Fibroblast of lung (primary cell): ENCODE data around the gene YIF1B. TPM values are rescaled to one million over a fixed set of nuclear protein-coding genes. Genes with fewer than 3 reads are reported as not detected.
A peak's percentile ranks its signal among the peaks of the same experiment; 100 is the strongest.

Experiments
- DNase-seq, 2 donors: peaks; one replicate each; pipeline versions ENCODE4 v3.0.0 to v3.0.0-alpha.2; 2010; ENCODE audit warnings: low read depth in 2 of 2
- H2AFZ ChIP-seq: 2 replicates; pipeline ENCODE4 v1.5.1; 2012; ENCODE audit warnings: low read length, control low read depth, inconsistent platforms
- H3K27ac ChIP-seq: 2 replicates; pipeline ENCODE4 v1.5.1; 2011; ENCODE audit warnings: low read length, control low read depth; ENCODE audit not compliant: insufficient read depth
- H3K27me3 ChIP-seq: 2 replicates; pipeline ENCODE4 v1.5.1; 2011; ENCODE audit warnings: mild to moderate bottlenecking, low read length; ENCODE audit not compliant: control insufficient read depth, insufficient read depth
- H3K36me3 ChIP-seq: 2 replicates; pipeline ENCODE4 v1.5.1; 2011; ENCODE audit warnings: low read length; ENCODE audit not compliant: control insufficient read depth, insufficient read depth
- H3K4me1 ChIP-seq: 2 replicates; pipeline ENCODE4 v1.5.1; 2011; ENCODE audit warnings: low read length; ENCODE audit not compliant: control insufficient read depth, insufficient read depth; ENCODE audit errors: extremely low read depth
- H3K4me2 ChIP-seq: 2 replicates; pipeline ENCODE4 v1.5.1; 2011; ENCODE audit warnings: low read length, control low read depth; ENCODE audit not compliant: insufficient read depth; ENCODE audit errors: extremely low read depth
- H3K4me3 ChIP-seq, 4 experiments: fragments of 200-600 bp in 1 of 4; sonication (generic) in 1 of 4; replicated peaks in 1 of 4; 2 replicates each; pipeline ENCODE4 v1.5.1; 2011 to 2016; ENCODE audit warnings: low read length in 4 of 4, low read depth in 3 of 4, mild to moderate bottlenecking in 3 of 4, control low read depth in 2 of 4, inconsistent platforms in 1 of 4, mixed read lengths in 1 of 4; ENCODE audit not compliant: insufficient read depth in 1 of 4; ENCODE audit errors: control extremely low read depth in 1 of 4
- H3K79me2 ChIP-seq: 2 replicates; pipeline ENCODE4 v1.5.1; 2012; ENCODE audit warnings: mild to moderate bottlenecking, low read length, inconsistent platforms; ENCODE audit not compliant: control insufficient read depth, insufficient read depth
- H3K9ac ChIP-seq: 2 replicates; pipeline ENCODE4 v1.5.1; 2011; ENCODE audit warnings: mild to moderate bottlenecking, low read length, control low read depth; ENCODE audit not compliant: insufficient read depth
- H3K9me3 ChIP-seq: 2 replicates; pipeline ENCODE4 v1.5.1; 2012; ENCODE audit warnings: low read depth, low read length; ENCODE audit not compliant: control insufficient read depth, insufficient read depth
- H4K20me1 ChIP-seq: 2 replicates; pipeline ENCODE4 v1.5.1; 2011; ENCODE audit warnings: low read length; ENCODE audit not compliant: control insufficient read depth, insufficient read depth; ENCODE audit errors: extremely low read depth
- EZH2 ChIP-seq: IDR thresholded peaks from 2 replicates; pipeline ENCODE4 v1.5.1; 2012; ENCODE audit warnings: low read length, control low read depth, mild to moderate bottlenecking; ENCODE audit errors: missing control alignments
- polyA plus RNA-seq, 2 donors: library from polyadenylated mRNA; depleted of rRNA in 1 of 2; stranded (reverse) in 1 of 2; unstranded in 1 of 2; fragments of >200 nt; gene quantifications; 2 replicates each; pipeline ENCODE4 v1.2.1, GENCODE V29; 2011 to 2012; ENCODE audit warnings: missing spikeins in 1 of 2
- total RNA-seq: library from RNA; depleted of rRNA; stranded (reverse); fragments of >200 nt; gene quantifications from 2 replicates; pipeline ENCODE4 v1.2.1, GENCODE V29; 2014
- TF ChIP-seq, protein P1 (sequence below), 2 donors: IDR thresholded peaks in 1 of 2; conservative IDR thresholded peaks in 1 of 2; 1 replicate in 1 of 2; 2 replicates in 1 of 2; pipeline ENCODE4 v1.5.1; 2011 to 2012; ENCODE audit warnings: low read length in 2 of 2, control low read depth in 1 of 2, inconsistent platforms in 1 of 2, low read depth in 1 of 2, mild to moderate bottlenecking in 1 of 2

YIF1B gene
- total and polyA plus RNA-seq, 2 donors (not counting 1 experiment from before 2014, with no cell fraction given): 73.3 to 96.5 TPM

DNA sequence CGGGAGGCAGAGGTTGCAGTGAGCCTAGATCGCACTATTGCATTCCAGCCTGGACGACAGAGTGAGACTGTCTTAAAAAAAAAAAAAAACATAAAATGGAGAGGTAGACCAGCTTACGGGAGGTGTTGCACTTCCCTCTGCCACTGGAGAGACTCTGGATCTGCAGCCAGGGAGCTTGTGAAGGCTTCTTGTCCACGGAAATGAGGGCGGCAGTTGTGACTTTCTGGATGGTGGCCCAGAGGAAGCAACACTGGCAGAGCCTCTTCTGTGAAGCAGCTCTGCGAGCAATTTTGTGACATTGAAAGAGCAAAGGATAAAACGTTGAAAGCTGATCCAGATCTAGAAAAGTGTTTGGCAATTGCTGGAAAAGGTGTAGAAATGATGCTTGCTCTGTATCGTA, 41.0 kb downstream of the YIF1B start:
- H3K4me1 ChIP-seq: peaks cover 21% of the 10 kb centered on the region
- peak overlapping the region; percentile 1 for H2AFZ ChIP-seq
- no peaks in the 10 kb centered on the region for H3K27me3 ChIP-seq
- TF ChIP-seq, protein P1, sequence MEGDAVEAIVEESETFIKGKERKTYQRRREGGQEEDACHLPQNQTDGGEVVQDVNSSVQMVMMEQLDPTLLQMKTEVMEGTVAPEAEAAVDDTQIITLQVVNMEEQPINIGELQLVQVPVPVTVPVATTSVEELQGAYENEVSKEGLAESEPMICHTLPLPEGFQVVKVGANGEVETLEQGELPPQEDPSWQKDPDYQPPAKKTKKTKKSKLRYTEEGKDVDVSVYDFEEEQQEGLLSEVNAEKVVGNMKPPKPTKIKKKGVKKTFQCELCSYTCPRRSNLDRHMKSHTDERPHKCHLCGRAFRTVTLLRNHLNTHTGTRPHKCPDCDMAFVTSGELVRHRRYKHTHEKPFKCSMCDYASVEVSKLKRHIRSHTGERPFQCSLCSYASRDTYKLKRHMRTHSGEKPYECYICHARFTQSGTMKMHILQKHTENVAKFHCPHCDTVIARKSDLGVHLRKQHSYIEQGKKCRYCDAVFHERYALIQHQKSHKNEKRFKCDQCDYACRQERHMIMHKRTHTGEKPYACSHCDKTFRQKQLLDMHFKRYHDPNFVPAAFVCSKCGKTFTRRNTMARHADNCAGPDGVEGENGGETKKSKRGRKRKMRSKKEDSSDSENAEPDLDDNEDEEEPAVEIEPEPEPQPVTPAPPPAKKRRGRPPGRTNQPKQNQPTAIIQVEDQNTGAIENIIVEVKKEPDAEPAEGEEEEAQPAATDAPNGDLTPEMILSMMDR (conservative IDR thresholded peaks at IDR 0.05 in 1 of 2, IDR thresholded peaks at IDR 0.05 in 1 of 2; ENCODE audit: low read depth in 1 of 2, low read length in 2 of 2): no peak
- no peak for TF ChIP-seq EZH2
- H3K4me2 ChIP-seq: no peak overlapping the region
- H3K9me3 ChIP-seq: no peaks in the 10 kb centered on the region
- no peaks in the 10 kb centered on the region for H4K20me1 ChIP-seq
- no peaks in the 10 kb centered on the region for H3K36me3 ChIP-seq
- H3K79me2 ChIP-seq: no peaks in the 10 kb centered on the region
- H3K4me3 ChIP-seq: no peak overlapping the region
- no peak for DNase-seq
- H3K27ac ChIP-seq: no peak overlapping the region
- H3K9ac ChIP-seq: no peak overlapping the region

DNA sequence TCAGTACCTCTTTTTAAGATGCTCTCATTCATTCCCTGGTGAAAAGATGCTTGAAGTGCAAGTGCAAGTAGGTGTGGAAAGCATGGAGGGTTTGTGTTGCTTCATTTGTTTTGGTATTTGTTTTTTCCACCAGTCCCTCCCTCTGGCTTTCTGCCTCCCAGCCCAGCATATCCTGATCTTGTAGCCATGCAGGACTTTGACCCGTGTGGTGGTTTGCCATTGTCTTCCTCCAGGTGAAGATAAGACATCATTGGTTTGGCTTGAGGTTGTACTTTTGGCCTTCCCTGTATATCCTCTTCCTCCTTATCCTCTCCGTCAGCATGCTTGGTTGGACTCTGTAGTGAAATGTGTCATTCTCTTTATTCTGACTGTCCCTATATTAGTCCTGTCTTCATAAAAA, 42.2 kb downstream of the YIF1B start:
- H3K9me3 ChIP-seq: no peaks in the 10 kb centered on the region
- H3K4me3 ChIP-seq: no peak overlapping the region
- no peak for DNase-seq
- H4K20me1 ChIP-seq: no peaks in the 10 kb centered on the region
- no peaks in the 10 kb centered on the region for H3K36me3 ChIP-seq
- H3K4me1 ChIP-seq: peaks cover 21% of the 10 kb centered on the region
- H3K27me3 ChIP-seq: no peaks in the 10 kb centered on the region
- no peak overlapping the region for H2AFZ ChIP-seq
- no peak overlapping the region for H3K4me2 ChIP-seq
- H3K9ac ChIP-seq: no peak overlapping the region
- TF ChIP-seq EZH2: no peak
- TF ChIP-seq, protein P1 (conservative IDR thresholded peaks at IDR 0.05 in 1 of 2, IDR thresholded peaks at IDR 0.05 in 1 of 2; ENCODE audit: low read depth in 1 of 2, low read length in 2 of 2): no peak
- no peaks in the 10 kb centered on the region for H3K79me2 ChIP-seq
- H3K27ac ChIP-seq: no peak overlapping the region

DNA sequence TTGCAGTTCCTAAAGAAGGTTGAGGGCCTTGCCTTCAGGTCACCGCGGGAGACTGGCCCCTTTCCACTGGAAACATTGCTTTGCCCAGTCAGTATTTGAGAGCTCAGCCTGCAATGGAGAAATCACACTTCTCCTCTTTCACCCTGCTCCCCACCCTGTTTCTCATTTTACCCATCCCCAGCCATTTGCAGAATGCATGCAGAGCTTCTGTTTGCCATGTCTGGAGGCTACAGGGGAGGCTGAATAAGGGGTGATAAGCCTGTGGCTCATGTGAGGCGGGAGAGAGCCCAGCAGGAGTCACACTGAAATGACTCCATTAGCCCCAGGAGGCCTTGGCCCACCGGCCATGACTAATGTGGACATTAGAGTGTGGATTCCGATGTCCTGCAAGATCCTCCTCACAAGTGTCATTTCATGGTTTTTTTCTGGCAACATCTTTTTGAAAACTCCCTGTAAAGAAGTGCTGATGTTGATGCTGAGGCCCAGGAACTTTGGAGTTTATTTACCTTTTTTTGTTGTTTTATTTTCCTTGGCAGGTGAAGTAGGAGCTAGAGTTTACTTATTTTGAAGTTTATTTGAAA, 45.1 kb downstream of the YIF1B start:
- DNase-seq: peak in 1 of 2 donors; percentile 54
- Histone ChIP-seq H3K79me2 (no peaks in the 10 kb centered on the region), H3K9ac (no peak overlapping the region), H3K27ac (no peak overlapping the region), H3K4me2 (no peak overlapping the region), H3K4me3 (no peak overlapping the region), H4K20me1 (no peaks in the 10 kb centered on the region), H3K4me1 (peaks cover 17% of the 10 kb centered on the region), H3K9me3 (no peaks in the 10 kb centered on the region), H3K27me3 (no peaks in the 10 kb centered on the region), H3K36me3 (no peaks in the 10 kb centered on the region), H2AFZ (peak overlapping the region; percentile 43)
- TF ChIP-seq EZH2: no peak
- TF ChIP-seq, protein P1 (conservative IDR thresholded peaks at IDR 0.05 in 1 of 2, IDR thresholded peaks at IDR 0.05 in 1 of 2; ENCODE audit: low read depth in 1 of 2, low read length in 2 of 2): no peak
